Neural progenitor cell (in vitro differentiated cells): ENCODE results near the gene CGAS. TPM values are rescaled to one million over a fixed set of nuclear protein-coding genes. Genes with fewer than 3 reads are reported as not detected.

Experiments used
- DNase-seq: peaks from one replicate; pipeline ENCODE4 v3.0.0-alpha.2; 2016; ENCODE audit warnings: low spot score
- H2AFZ ChIP-seq: fragments of 200-600 bp; sonication (generic); replicated peaks from 2 replicates; pipeline ENCODE4 v1.6.1; 2016; ENCODE audit warnings: antibody characterized with exemption
- H3F3A ChIP-seq: fragments of 200-600 bp; sonication (generic); 2 replicates; pipeline ENCODE4 v1.6.1; 2016; ENCODE audit warnings: antibody characterized with exemption, low read depth
- H3K27ac ChIP-seq: fragments of 200-600 bp; sonication (generic); 2 replicates; pipeline ENCODE4 v1.5.1; 2016; ENCODE audit warnings: mild to moderate bottlenecking
- H3K27me3 ChIP-seq: fragments of 200-600 bp; sonication (generic); 2 replicates; pipeline ENCODE4 v1.6.1; 2016; ENCODE audit warnings: mild to moderate bottlenecking, moderate library complexity
- H3K36me3 ChIP-seq: fragments of 200-600 bp; sonication (generic); 2 replicates; pipeline ENCODE4 v1.5.1; 2016
- H3K4me1 ChIP-seq: fragments of 200-600 bp; sonication (generic); 2 replicates; pipeline ENCODE4 v1.6.1; 2016; ENCODE audit warnings: mixed run types
- H3K4me2 ChIP-seq: fragments of 200-600 bp; sonication (generic); 2 replicates; pipeline ENCODE4 v1.6.1; 2016
- H3K4me3 ChIP-seq: fragments of 200-600 bp; sonication (generic); 2 replicates; pipeline ENCODE4 v1.5.1; 2016
- H3K79me2 ChIP-seq: fragments of 200-600 bp; sonication (generic); 2 replicates; pipeline ENCODE4 v1.6.1; 2016; ENCODE audit warnings: low read depth
- H3K9ac ChIP-seq: fragments of 200-600 bp; sonication (generic); 2 replicates; pipeline ENCODE4 v1.6.1; 2016
- H3K9me3 ChIP-seq: fragments of 200-600 bp; sonication (generic); 2 replicates; pipeline ENCODE4 v1.5.1; 2016; ENCODE audit warnings: low read depth
- H4K20me1 ChIP-seq: fragments of 200-600 bp; sonication (generic); 2 replicates; pipeline ENCODE4 v1.6.1; 2016; ENCODE audit warnings: low read depth
- H3K27ac Mint-ChIP-seq: 3 replicates; pipeline ENCODE4 v1.8.0; 2021; ENCODE audit warnings: mixed read lengths
- H3K27me3 Mint-ChIP-seq: 2 replicates; pipeline ENCODE4 v1.8.0; 2022; ENCODE audit warnings: low read depth, mild to moderate bottlenecking, inconsistent platforms, moderate library complexity, mixed read lengths; ENCODE audit not compliant: insufficient read depth
- H3K36me3 Mint-ChIP-seq: 3 replicates; pipeline ENCODE4 v1.8.0; 2021; ENCODE audit warnings: mixed read lengths
- H3K4me1 Mint-ChIP-seq: 3 replicates; pipeline ENCODE4 v1.8.0; 2021; ENCODE audit warnings: mixed read lengths
- H3K4me3 Mint-ChIP-seq: 3 replicates; pipeline ENCODE4 v1.8.0; 2021; ENCODE audit warnings: mild to moderate bottlenecking, moderate library complexity, mixed read lengths
- H3K9me3 Mint-ChIP-seq: 3 replicates; pipeline ENCODE4 v1.8.0; 2020; ENCODE audit warnings: mixed read lengths
- EZH2 ChIP-seq: fragments of 200-600 bp; sonication (generic); IDR thresholded peaks from 2 replicates; pipeline ENCODE4 v1.6.1; 2017; ENCODE audit warnings: antibody characterized with exemption, mild to moderate bottlenecking, moderate library complexity
- EZH2phosphoT487 ChIP-seq: fragments of 200-600 bp; sonication (generic); IDR thresholded peaks from 2 replicates; pipeline ENCODE4 v1.6.1; 2017; ENCODE audit warnings: antibody characterized with exemption
- total RNA-seq: library from RNA; depleted of rRNA; stranded (reverse); fragments of >200 nt; gene quantifications from 2 replicates; pipeline ENCODE4 v1.2.3, GENCODE V29; 2015; ENCODE audit warnings: low replicate concordance
- TF ChIP-seq, protein P1 (sequence below): fragments of 200-600 bp; sonication (generic); IDR thresholded peaks from 2 replicates; pipeline ENCODE4 v1.5.1; 2017; ENCODE audit warnings: antibody characterized with exemption, mild to moderate bottlenecking

The CGAS gene
- total RNA-seq, 1 donor from 2014 or later, result 0.90 TPM

- no peak overlapping the region for H2AFZ ChIP-seq
- Mint-ChIP-seq H3K27me3 (peaks cover 3% of the 10 kb centered on the region), H3K36me3 (peaks cover 41% of the 10 kb centered on the region), H3K4me1 (no peaks in the 10 kb centered on the region), H3K27ac (no peak overlapping the region), H3K9me3 (peaks cover 10% of the 10 kb centered on the region), H3K4me3 (no peak overlapping the region)
- TF ChIP-seq, protein P1, sequence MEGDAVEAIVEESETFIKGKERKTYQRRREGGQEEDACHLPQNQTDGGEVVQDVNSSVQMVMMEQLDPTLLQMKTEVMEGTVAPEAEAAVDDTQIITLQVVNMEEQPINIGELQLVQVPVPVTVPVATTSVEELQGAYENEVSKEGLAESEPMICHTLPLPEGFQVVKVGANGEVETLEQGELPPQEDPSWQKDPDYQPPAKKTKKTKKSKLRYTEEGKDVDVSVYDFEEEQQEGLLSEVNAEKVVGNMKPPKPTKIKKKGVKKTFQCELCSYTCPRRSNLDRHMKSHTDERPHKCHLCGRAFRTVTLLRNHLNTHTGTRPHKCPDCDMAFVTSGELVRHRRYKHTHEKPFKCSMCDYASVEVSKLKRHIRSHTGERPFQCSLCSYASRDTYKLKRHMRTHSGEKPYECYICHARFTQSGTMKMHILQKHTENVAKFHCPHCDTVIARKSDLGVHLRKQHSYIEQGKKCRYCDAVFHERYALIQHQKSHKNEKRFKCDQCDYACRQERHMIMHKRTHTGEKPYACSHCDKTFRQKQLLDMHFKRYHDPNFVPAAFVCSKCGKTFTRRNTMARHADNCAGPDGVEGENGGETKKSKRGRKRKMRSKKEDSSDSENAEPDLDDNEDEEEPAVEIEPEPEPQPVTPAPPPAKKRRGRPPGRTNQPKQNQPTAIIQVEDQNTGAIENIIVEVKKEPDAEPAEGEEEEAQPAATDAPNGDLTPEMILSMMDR, result no peak
- TF ChIP-seq EZH2phosphoT487 (no peak), EZH2 (no peak)
- H3K9me3 ChIP-seq, result no peaks in the 10 kb centered on the region
- peaks cover 9% of the 10 kb centered on the region for H3K36me3 ChIP-seq
- no peak overlapping the region for H3K4me2 ChIP-seq
- H4K20me1 ChIP-seq, result no peaks in the 10 kb centered on the region
- H3K79me2 ChIP-seq, result no peaks in the 10 kb centered on the region
- no peaks in the 10 kb centered on the region for H3F3A ChIP-seq
- H3K4me1 ChIP-seq, result no peaks in the 10 kb centered on the region
- DNase-seq, result no peak
- H3K4me3 ChIP-seq, result no peak overlapping the region
- no peak overlapping the region for H3K9ac ChIP-seq
- no peak overlapping the region for H3K27ac ChIP-seq
- H3K27me3 ChIP-seq, result no peaks in the 10 kb centered on the region
Measured at GRCh38 chr6:73487473-73487872, 35.4 kb upstream of the CGAS start.

GRCh38 chr6:73484438-73484837 is 32.3 kb upstream of the CGAS start:
- no peak overlapping the region for H3K4me2 ChIP-seq

DNA sequence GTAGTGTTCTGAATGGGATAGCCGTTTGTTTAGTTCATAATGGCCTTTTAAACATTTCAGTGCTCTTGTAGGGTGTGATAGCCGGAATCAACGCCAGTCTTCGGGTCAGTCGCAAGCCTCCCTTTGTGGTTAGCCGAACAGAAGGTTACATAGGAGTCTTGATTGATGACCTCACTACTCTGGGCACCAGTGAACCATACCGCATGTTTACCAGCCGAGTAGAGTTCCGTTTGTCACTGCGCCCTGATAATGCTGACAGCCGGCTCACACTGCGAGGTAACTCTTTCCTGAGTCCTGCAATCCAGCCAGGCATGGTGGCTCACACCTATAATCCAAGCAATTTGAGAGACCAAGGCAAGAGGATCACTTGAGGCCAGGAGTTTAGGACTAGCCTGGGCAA is 29.9 kb upstream of the CGAS start:
- Mint-ChIP-seq H3K9me3 (no peaks in the 10 kb centered on the region), H3K36me3 (peaks cover 27% of the 10 kb centered on the region), H3K27ac (no peak overlapping the region), H3K4me1 (no peaks in the 10 kb centered on the region), H3K4me3 (no peak overlapping the region), H3K27me3 (peaks cover 3% of the 10 kb centered on the region)
- no peaks in the 10 kb centered on the region for H3K79me2 ChIP-seq
- H3K4me3 ChIP-seq, result no peak overlapping the region
- no peak overlapping the region for H3K27ac ChIP-seq
- no peak overlapping the region for H3K9ac ChIP-seq
- no peaks in the 10 kb centered on the region for H3K27me3 ChIP-seq
- no peak overlapping the region for H2AFZ ChIP-seq
- no peaks in the 10 kb centered on the region for H3K9me3 ChIP-seq
- H3K4me1 ChIP-seq, result no peaks in the 10 kb centered on the region
- TF ChIP-seq, protein P1, result no peak
- no peak for TF ChIP-seq EZH2phosphoT487
- no peak for TF ChIP-seq EZH2
- H3K4me2 ChIP-seq, result no peak overlapping the region
- H3K36me3 ChIP-seq, result peaks cover 11% of the 10 kb centered on the region
- no peak for DNase-seq
- no peaks in the 10 kb centered on the region for H3F3A ChIP-seq
- H4K20me1 ChIP-seq, result no peaks in the 10 kb centered on the region

More at GRCh38 chr6:73484438-73484837, 32.3 kb upstream of the CGAS start:
- H3K9ac ChIP-seq, result no peak overlapping the region
- H3F3A ChIP-seq, result no peaks in the 10 kb centered on the region
- peaks cover 19% of the 10 kb centered on the region for H3K36me3 ChIP-seq
- H3K4me3 ChIP-seq, result no peak overlapping the region
- H3K9me3 Mint-ChIP-seq, result peaks cover 5% of the 10 kb centered on the region
- no peak overlapping the region for H3K4me3 Mint-ChIP-seq
- no peak overlapping the region for H3K27ac Mint-ChIP-seq
- H4K20me1 ChIP-seq, result no peaks in the 10 kb centered on the region
- no peak overlapping the region for H2AFZ ChIP-seq
- H3K27ac ChIP-seq, result no peak overlapping the region
- no peak for TF ChIP-seq EZH2phosphoT487
- TF ChIP-seq, protein P1, result no peak
- no peak for TF ChIP-seq EZH2
- DNase-seq, result no peak
- peaks cover 34% of the 10 kb centered on the region for H3K36me3 Mint-ChIP-seq
- H3K4me1 ChIP-seq, result no peaks in the 10 kb centered on the region
- H3K9me3 ChIP-seq, result no peaks in the 10 kb centered on the region
- H3K27me3 Mint-ChIP-seq, result peaks cover 3% of the 10 kb centered on the region
- no peaks in the 10 kb centered on the region for H3K4me1 Mint-ChIP-seq
- no peaks in the 10 kb centered on the region for H3K79me2 ChIP-seq
- no peaks in the 10 kb centered on the region for H3K27me3 ChIP-seq
